GM12892 (cell line): ENCODE data around the gene SDCCAG8.

ENCODE experiments used
- POLR2A ChIP-seq: IDR thresholded peaks from 2 replicates; pipeline ENCODE4 v1.6.1; 2011; ENCODE audit warnings: low read depth, low read length, control low read depth
- POLR2AphosphoS5 ChIP-seq: IDR thresholded peaks from 2 replicates; pipeline ENCODE4 v1.6.1; 2011; ENCODE audit warnings: low read depth, low read length, control low read depth
- TAF1 ChIP-seq: IDR thresholded peaks from 2 replicates; pipeline ENCODE4 v1.6.1; 2011; ENCODE audit warnings: low read depth, mild to moderate bottlenecking, control low read depth, low read length, borderline replicate concordance

DNA sequence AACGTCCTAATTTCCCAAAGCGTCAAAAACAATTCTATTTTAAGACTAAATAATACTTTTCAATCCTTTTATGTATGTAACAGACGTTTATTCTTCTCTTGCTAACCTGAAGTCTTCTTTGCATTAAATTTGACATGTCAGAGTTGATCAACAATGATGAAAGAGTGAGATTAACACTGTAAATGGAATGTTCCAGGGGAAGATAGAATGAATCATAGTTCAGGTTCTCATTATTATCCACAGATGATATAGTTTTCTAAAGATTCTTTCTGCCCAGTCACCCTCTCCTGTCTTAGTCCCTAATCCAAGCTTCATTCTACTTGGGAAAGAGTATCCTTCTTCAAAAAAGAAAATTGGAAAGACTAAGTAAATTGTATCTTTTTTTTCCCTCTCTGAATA is 38.9 kb downstream of the SDCCAG8 start:
- no peak for TF ChIP-seq POLR2A
- no peak for TF ChIP-seq POLR2AphosphoS5
- TF ChIP-seq TAF1: no peak
